Mesodermal cell (in vitro differentiated cells): ENCODE data around the gene OPCML.

Experiments used
- H3K27ac ChIP-seq: 2 replicates; pipeline ENCODE4 v1.7.0; 2013; ENCODE audit warnings: mild to moderate bottlenecking, low read depth, low read length, moderate library complexity; ENCODE audit not compliant: severe bottlenecking
- H3K36me3 ChIP-seq: 2 replicates; pipeline ENCODE4 v1.7.1; 2013; ENCODE audit warnings: mild to moderate bottlenecking, low read length, moderate library complexity; ENCODE audit not compliant: control insufficient read depth, insufficient read depth
- H3K4me1 ChIP-seq: one replicate; pipeline ENCODE4 v1.7.1; 2013; ENCODE audit warnings: mild to moderate bottlenecking, low read length; ENCODE audit not compliant: insufficient read depth, control insufficient read depth, poor library complexity, severe bottlenecking
- H3K4me3 ChIP-seq: 2 replicates; pipeline ENCODE4 v1.7.0; 2013; ENCODE audit warnings: low read length, control low read depth, mild to moderate bottlenecking; ENCODE audit not compliant: insufficient read depth, poor library complexity, severe bottlenecking; ENCODE audit errors: extremely low read depth
- H3K9me3 ChIP-seq: 2 replicates; pipeline ENCODE4 v1.7.1; 2013; ENCODE audit warnings: mild to moderate bottlenecking, low read length, moderate library complexity; ENCODE audit not compliant: control insufficient read depth
- WGBS, 2 experiments: methylation state at CpG; one replicate each; pipeline ENCODE4 v1.1.5; 2013; ENCODE audit warnings: missing lambda C conversion rate in 2 of 2; ENCODE audit not compliant: insufficient coverage in 2 of 2; 5-methylcytosine and 5-hydroxymethylcytosine counted together

Gene OPCML

GRCh38 chr11:133164986-133165385 lies 367.3 kb downstream of the OPCML start:
- Histone ChIP-seq H3K4me1 (peaks cover 4% of the 10 kb centered on the region), H3K36me3 (no peaks in the 10 kb centered on the region), H3K9me3 (no peaks in the 10 kb centered on the region), H3K27ac (no peak overlapping the region), H3K4me3 (no peak overlapping the region)
- 85 to 86% methylated on average over 6 to 7 of the region's 7 CpGs for WGBS, 2 experiments

- no peaks in the 10 kb centered on the region for H3K36me3 ChIP-seq
- WGBS, 2 experiments, result 55 to 74% methylated on average over 6 to 9 of the region's 12 CpGs
Observed at GRCh38 chr11:133163463-133164419, 368.6 kb downstream of the OPCML start.

GRCh38 chr11:133162227-133162626 lies 370.1 kb downstream of the OPCML start:
- Histone ChIP-seq H3K9me3 (no peaks in the 10 kb centered on the region), H3K4me1 (peaks cover 4% of the 10 kb centered on the region), H3K4me3 (no peak overlapping the region), H3K36me3 (no peaks in the 10 kb centered on the region), H3K27ac (no peak overlapping the region)
- WGBS, 2 experiments, result 90 to 93% methylated on average over 12 of the region's 12 CpGs

More at GRCh38 chr11:133163463-133164419, 368.6 kb downstream of the OPCML start:
- peaks cover 4% of the 10 kb centered on the region for H3K4me1 ChIP-seq
- no peak overlapping the region for H3K27ac ChIP-seq
- no peak overlapping the region for H3K4me3 ChIP-seq
- H3K9me3 ChIP-seq, result no peaks in the 10 kb centered on the region

GRCh38 chr11:133160754-133161153 lies 371.5 kb downstream of the OPCML start:
- no peak overlapping the region for H3K4me3 ChIP-seq
- H3K27ac ChIP-seq, result no peak overlapping the region
- no peaks in the 10 kb centered on the region for H3K9me3 ChIP-seq
- no peaks in the 10 kb centered on the region for H3K36me3 ChIP-seq
- H3K4me1 ChIP-seq, result peaks cover 4% of the 10 kb centered on the region
- 84 to 88% methylated on average over 6 of the region's 7 CpGs for WGBS, 2 experiments

- Histone ChIP-seq H3K4me1 (peaks cover 4% of the 10 kb centered on the region), H3K9me3 (no peaks in the 10 kb centered on the region), H3K36me3 (no peaks in the 10 kb centered on the region), H3K4me3 (no peak overlapping the region), H3K27ac (no peak overlapping the region)
- 71 to 79% methylated on average over 15 of the region's 17 CpGs for WGBS, 2 experiments
Observed at GRCh38 chr11:133156986-133157745, 375.1 kb downstream of the OPCML start.

GRCh38 chr11:133154781-133155180 lies 377.5 kb downstream of the OPCML start:
- H3K27ac ChIP-seq, result no peak overlapping the region
- 91 to 94% methylated on average over 4 of the region's 4 CpGs for WGBS, 2 experiments
- H3K4me1 ChIP-seq, result peaks cover 4% of the 10 kb centered on the region
- no peaks in the 10 kb centered on the region for H3K36me3 ChIP-seq
- H3K4me3 ChIP-seq, result no peak overlapping the region
- no peaks in the 10 kb centered on the region for H3K9me3 ChIP-seq

- 81 to 97% methylated on average over 5 to 6 of the region's 8 CpGs for WGBS, 2 experiments
- Histone ChIP-seq H3K4me1 (peaks cover 4% of the 10 kb centered on the region), H3K27ac (no peak overlapping the region), H3K36me3 (no peaks in the 10 kb centered on the region), H3K4me3 (no peak overlapping the region), H3K9me3 (no peaks in the 10 kb centered on the region)
Observed at GRCh38 chr11:133154076-133154475, 378.2 kb downstream of the OPCML start.

- Histone ChIP-seq H3K4me1 (peaks cover 4% of the 10 kb centered on the region), H3K9me3 (no peaks in the 10 kb centered on the region), H3K36me3 (no peaks in the 10 kb centered on the region), H3K27ac (no peak overlapping the region), H3K4me3 (no peak overlapping the region)
- 81 to 82% methylated on average over 17 to 18 of the region's 18 CpGs for WGBS, 2 experiments
Observed at GRCh38 chr11:133153031-133153430, 379.3 kb downstream of the OPCML start.

- Histone ChIP-seq H3K4me3 (no peak overlapping the region), H3K36me3 (no peaks in the 10 kb centered on the region)
- WGBS, 2 experiments, result 17% methylated on average over 2 of the region's 5 CpGs; no CpG with 5 or more reads in 1 of the 2 experiments
Observed at GRCh38 chr11:133149698-133150097, 382.6 kb downstream of the OPCML start.

GRCh38 chr11:133147625-133148024 lies 384.7 kb downstream of the OPCML start:
- no peaks in the 10 kb centered on the region for H3K9me3 ChIP-seq
- no peak overlapping the region for H3K27ac ChIP-seq
- 87 to 96% methylated on average over 6 to 8 of the region's 8 CpGs for WGBS, 2 experiments
- H3K4me1 ChIP-seq, result no peaks in the 10 kb centered on the region
- H3K36me3 ChIP-seq, result no peaks in the 10 kb centered on the region
- H3K4me3 ChIP-seq, result no peak overlapping the region

More at GRCh38 chr11:133149698-133150097, 382.6 kb downstream of the OPCML start:
- peaks cover 4% of the 10 kb centered on the region for H3K4me1 ChIP-seq
- H3K9me3 ChIP-seq, result no peaks in the 10 kb centered on the region
- H3K27ac ChIP-seq, result no peak overlapping the region
